ENCODE data around the gene DLEU7.

DLEU7 gene

GRCh38 chr13:50797091-50797490, 46.4 kb downstream of the DLEU7 start:
- no peak overlapping the region for H3K18ac ChIP-seq (ENCODE audit: low read length)
- no peak overlapping the region for H4K8ac ChIP-seq (ENCODE audit: low read depth, low read length)
- H2BK15ac ChIP-seq (ENCODE audit: low read length) = no peak overlapping the region
- H3K79me1 ChIP-seq (ENCODE audit: low read depth, low read length) = no peaks in the 10 kb centered on the region
- no peak for DNase-seq (ENCODE audit: low spot score)
- WGBS, 2 donors (ENCODE audit: extremely low coverage in 2 of 2, insufficient read length in 2 of 2, insufficient replicate concordance in 1 of 2) = no CpG with 5 or more reads among the region's 8 CpGs
- H3K4me1 ChIP-seq (ENCODE audit: control insufficient read depth in 2 of 2, insufficient read depth in 1 of 2, low read depth in 1 of 2, low read length in 2 of 2) = peaks cover 2% of the 10 kb centered on the region in 2 donors
- no peak overlapping the region for H3K23ac ChIP-seq (ENCODE audit: low read depth, low read length, poor library complexity)
- no peak overlapping the region for H2AFZ ChIP-seq (ENCODE audit: low read length)
- no peak overlapping the region for H3K9ac ChIP-seq (ENCODE audit: low read depth, low read length, poor library complexity)
- no peak overlapping the region for H2BK12ac ChIP-seq (ENCODE audit: low read length)
- H2BK120ac ChIP-seq (ENCODE audit: low read depth, low read length) = no peak overlapping the region
- H3K27me3 ChIP-seq (ENCODE audit: control insufficient read depth in 3 of 3, insufficient read depth in 3 of 3, low read depth in 1 of 3, low read length in 3 of 3) = no peaks in the 10 kb centered on the region
- no peak overlapping the region for H2BK5ac ChIP-seq (ENCODE audit: low read length)
- H4K91ac ChIP-seq (ENCODE audit: low read depth, low read length, poor library complexity) = no peak overlapping the region
- H3K9me3 ChIP-seq (replicated peaks in 1 of 2; ENCODE audit: control insufficient read depth in 2 of 2, insufficient read depth in 1 of 2, low read depth in 1 of 2, low read length in 2 of 2) = no peaks in the 10 kb centered on the region
- H3K27ac ChIP-seq (replicated peaks; ENCODE audit: low read length) = no peak overlapping the region
- H3K4me2 ChIP-seq (ENCODE audit: insufficient read depth, low read length, poor library complexity, severe bottlenecking) = no peak overlapping the region
- no peaks in the 10 kb centered on the region for H3K36me3 ChIP-seq (replicated peaks in 1 of 2; ENCODE audit: control insufficient read depth in 2 of 2, insufficient read depth in 2 of 2, low read length in 2 of 2)
- no peak overlapping the region for H2AK5ac ChIP-seq (ENCODE audit: low read depth, low read length)
- H3K14ac ChIP-seq (ENCODE audit: low read length) = no peak overlapping the region
- no peak overlapping the region for H3K4me3 ChIP-seq (ENCODE audit: low read length in 2 of 2)
- H3K4ac ChIP-seq (ENCODE audit: low read length) = no peak overlapping the region

DNA sequence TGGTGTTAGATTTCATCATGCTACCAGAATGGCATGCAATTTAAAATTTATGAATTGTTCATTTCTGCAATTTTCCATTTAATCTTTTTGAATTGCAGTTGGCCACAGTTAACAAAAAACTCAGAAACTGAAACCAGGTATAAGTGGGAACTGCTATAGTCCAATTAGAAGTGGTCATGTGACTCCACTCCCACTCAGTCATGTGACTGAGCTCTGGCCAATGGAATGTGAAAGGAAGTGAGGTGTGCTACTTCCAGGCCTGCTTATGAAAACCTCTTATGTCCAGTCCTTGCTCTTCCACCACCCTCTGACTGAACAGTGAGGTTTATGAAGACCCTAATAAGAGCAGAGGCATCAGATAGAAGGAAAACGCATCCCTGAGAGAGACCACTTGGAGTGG, 47.0 kb downstream of the DLEU7 start:
- no peak for DNase-seq (ENCODE audit: low spot score)
- Histone ChIP-seq H3K4ac (ENCODE audit: low read length) (no peak overlapping the region), H2AFZ (ENCODE audit: low read length) (no peak overlapping the region), H2BK12ac (ENCODE audit: low read length) (no peak overlapping the region), H3K9ac (ENCODE audit: low read depth, low read length, poor library complexity) (no peak overlapping the region), H3K36me3 (replicated peaks in 1 of 2; ENCODE audit: control insufficient read depth in 2 of 2, insufficient read depth in 2 of 2, low read length in 2 of 2) (no peaks in the 10 kb centered on the region), H3K4me2 (ENCODE audit: insufficient read depth, low read length, poor library complexity, severe bottlenecking) (no peak overlapping the region), H3K79me1 (ENCODE audit: low read depth, low read length) (no peaks in the 10 kb centered on the region), H3K18ac (ENCODE audit: low read length) (no peak overlapping the region), H4K8ac (ENCODE audit: low read depth, low read length) (no peak overlapping the region), H3K4me3 (ENCODE audit: low read length in 2 of 2) (no peak overlapping the region), H2BK15ac (ENCODE audit: low read length) (no peak overlapping the region), H3K14ac (ENCODE audit: low read length) (no peak overlapping the region), H3K27ac (replicated peaks; ENCODE audit: low read length) (no peak overlapping the region), H2BK5ac (ENCODE audit: low read length) (no peak overlapping the region), H3K4me1 (ENCODE audit: control insufficient read depth in 2 of 2, insufficient read depth in 1 of 2, low read depth in 1 of 2, low read length in 2 of 2) (peaks cover 2% of the 10 kb centered on the region in 2 donors), H2BK120ac (ENCODE audit: low read depth, low read length) (no peak overlapping the region), H3K9me3 (replicated peaks in 1 of 2; ENCODE audit: control insufficient read depth in 2 of 2, insufficient read depth in 1 of 2, low read depth in 1 of 2, low read length in 2 of 2) (no peaks in the 10 kb centered on the region), H3K27me3 (ENCODE audit: control insufficient read depth in 3 of 3, insufficient read depth in 3 of 3, low read depth in 1 of 3, low read length in 3 of 3) (no peaks in the 10 kb centered on the region), H4K91ac (ENCODE audit: low read depth, low read length, poor library complexity) (no peak overlapping the region), H2AK5ac (ENCODE audit: low read depth, low read length) (no peak overlapping the region), H3K23ac (ENCODE audit: low read depth, low read length, poor library complexity) (no peak overlapping the region)
- no CpG with 5 or more reads among the region's 1 CpG for WGBS, 2 donors (ENCODE audit: extremely low coverage in 2 of 2, insufficient read length in 2 of 2, insufficient replicate concordance in 1 of 2)

DNA sequence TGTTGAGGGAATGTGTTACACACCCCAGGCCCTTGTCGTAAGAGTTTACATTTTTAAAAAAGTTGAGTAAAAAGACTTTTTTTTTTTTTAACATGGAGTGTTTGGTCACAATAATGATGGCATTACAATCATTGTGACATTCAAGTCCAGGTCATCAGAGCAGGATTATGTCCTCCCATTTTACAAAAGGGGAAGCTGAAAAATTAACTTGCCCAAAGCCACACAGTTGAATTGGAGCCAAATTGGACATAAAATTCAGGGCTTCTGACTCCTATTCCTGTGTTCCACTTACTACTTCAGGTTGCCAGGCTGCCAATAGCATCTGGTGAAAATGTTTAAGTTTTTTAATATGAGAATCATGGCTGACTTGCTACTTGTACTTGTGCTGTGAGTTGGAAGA, 49.3 kb downstream of the DLEU7 start:
- Histone ChIP-seq H3K27me3 (ENCODE audit: control insufficient read depth in 3 of 3, insufficient read depth in 3 of 3, low read depth in 1 of 3, low read length in 3 of 3) (no peaks in the 10 kb centered on the region), H3K18ac (ENCODE audit: low read length) (no peak overlapping the region), H2BK120ac (ENCODE audit: low read depth, low read length) (no peak overlapping the region), H3K9ac (ENCODE audit: low read depth, low read length, poor library complexity) (no peak overlapping the region), H4K8ac (ENCODE audit: low read depth, low read length) (no peak overlapping the region), H3K79me1 (ENCODE audit: low read depth, low read length) (no peaks in the 10 kb centered on the region), H3K27ac (replicated peaks; ENCODE audit: low read length) (no peak overlapping the region), H3K4ac (ENCODE audit: low read length) (no peak overlapping the region), H3K36me3 (replicated peaks in 1 of 2; ENCODE audit: control insufficient read depth in 2 of 2, insufficient read depth in 2 of 2, low read length in 2 of 2) (no peaks in the 10 kb centered on the region), H3K4me3 (ENCODE audit: low read length in 2 of 2) (no peak overlapping the region), H3K4me1 (ENCODE audit: control insufficient read depth in 2 of 2, insufficient read depth in 1 of 2, low read depth in 1 of 2, low read length in 2 of 2) (no peaks in the 10 kb centered on the region), H4K91ac (ENCODE audit: low read depth, low read length, poor library complexity) (no peak overlapping the region), H2AFZ (ENCODE audit: low read length) (no peak overlapping the region), H3K23ac (ENCODE audit: low read depth, low read length, poor library complexity) (no peak overlapping the region), H2AK5ac (ENCODE audit: low read depth, low read length) (no peak overlapping the region), H2BK12ac (ENCODE audit: low read length) (no peak overlapping the region), H2BK15ac (ENCODE audit: low read length) (no peak overlapping the region), H2BK5ac (ENCODE audit: low read length) (no peak overlapping the region), H3K14ac (ENCODE audit: low read length) (no peak overlapping the region), H3K9me3 (replicated peaks in 1 of 2; ENCODE audit: control insufficient read depth in 2 of 2, insufficient read depth in 1 of 2, low read depth in 1 of 2, low read length in 2 of 2) (no peaks in the 10 kb centered on the region), H3K4me2 (ENCODE audit: insufficient read depth, low read length, poor library complexity, severe bottlenecking) (no peak overlapping the region)
- DNase-seq (ENCODE audit: low spot score) = no peak
- no CpG with 5 or more reads among the region's 1 CpG for WGBS, 2 donors (ENCODE audit: extremely low coverage in 2 of 2, insufficient read length in 2 of 2, insufficient replicate concordance in 1 of 2)

GRCh38 chr13:50793026-50793425, 50.5 kb downstream of the DLEU7 start:
- Histone ChIP-seq H3K79me1 (ENCODE audit: low read depth, low read length) (no peaks in the 10 kb centered on the region), H3K14ac (ENCODE audit: low read length) (no peak overlapping the region), H3K4me1 (ENCODE audit: control insufficient read depth in 2 of 2, insufficient read depth in 1 of 2, low read depth in 1 of 2, low read length in 2 of 2) (peaks cover 0 to 3% of the 10 kb centered on the region in 2 donors), H3K36me3 (replicated peaks in 1 of 2; ENCODE audit: control insufficient read depth in 2 of 2, insufficient read depth in 2 of 2, low read length in 2 of 2) (no peaks in the 10 kb centered on the region), H3K27ac (replicated peaks; ENCODE audit: low read length) (no peak overlapping the region), H3K4me2 (ENCODE audit: insufficient read depth, low read length, poor library complexity, severe bottlenecking) (no peak overlapping the region), H2BK5ac (ENCODE audit: low read length) (no peak overlapping the region), H3K18ac (ENCODE audit: low read length) (no peak overlapping the region), H4K91ac (ENCODE audit: low read depth, low read length, poor library complexity) (no peak overlapping the region), H2BK120ac (ENCODE audit: low read depth, low read length) (no peak overlapping the region), H4K8ac (ENCODE audit: low read depth, low read length) (no peak overlapping the region), H2BK15ac (ENCODE audit: low read length) (no peak overlapping the region), H2AFZ (ENCODE audit: low read length) (no peak overlapping the region), H2BK12ac (ENCODE audit: low read length) (no peak overlapping the region), H3K9me3 (replicated peaks in 1 of 2; ENCODE audit: control insufficient read depth in 2 of 2, insufficient read depth in 1 of 2, low read depth in 1 of 2, low read length in 2 of 2) (no peaks in the 10 kb centered on the region), H3K4ac (ENCODE audit: low read length) (no peak overlapping the region), H3K23ac (ENCODE audit: low read depth, low read length, poor library complexity) (no peak overlapping the region), H3K9ac (ENCODE audit: low read depth, low read length, poor library complexity) (no peak overlapping the region), H3K27me3 (ENCODE audit: control insufficient read depth in 3 of 3, insufficient read depth in 3 of 3, low read depth in 1 of 3, low read length in 3 of 3) (no peaks in the 10 kb centered on the region), H2AK5ac (ENCODE audit: low read depth, low read length) (no peak overlapping the region), H3K4me3 (ENCODE audit: low read length in 2 of 2) (no peak overlapping the region)
- no peak for DNase-seq (ENCODE audit: low spot score)
- no CpG with 5 or more reads among the region's 3 CpGs for WGBS, 2 donors (ENCODE audit: extremely low coverage in 2 of 2, insufficient read length in 2 of 2, insufficient replicate concordance in 1 of 2)
